GM21423 (cell line): ENCODE results near the gene SKOR1.

Experiments
- ATAC-seq: cut with Tn5 transposase; IDR thresholded peaks from one replicate; pipeline ENCODE4 v1.9.1; 2021; ENCODE audit warnings: mild to moderate bottlenecking, moderate library complexity; ENCODE audit not compliant: unreplicated experiment

The SKOR1 gene

DNA sequence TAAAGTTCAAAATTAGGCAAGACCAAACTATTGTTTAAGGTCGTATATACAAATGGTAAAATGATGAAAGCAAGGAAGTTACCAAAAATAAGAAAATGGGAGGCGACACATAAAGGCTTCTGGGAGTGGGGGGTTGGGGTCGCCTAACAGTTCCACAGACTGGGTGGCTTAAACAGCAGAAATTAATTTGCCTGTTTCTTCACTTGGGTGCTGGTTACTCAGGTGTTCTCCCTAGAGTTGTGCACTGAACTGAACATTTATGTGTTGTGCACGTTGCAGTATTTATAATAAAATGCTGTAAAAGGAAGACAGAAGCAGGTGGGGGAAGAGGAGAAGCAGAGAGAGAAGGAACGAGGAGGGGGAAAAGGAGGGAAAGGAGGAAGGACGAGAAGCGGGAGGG, 25.0 kb downstream of the SKOR1 start:
- no peak for ATAC-seq

DNA sequence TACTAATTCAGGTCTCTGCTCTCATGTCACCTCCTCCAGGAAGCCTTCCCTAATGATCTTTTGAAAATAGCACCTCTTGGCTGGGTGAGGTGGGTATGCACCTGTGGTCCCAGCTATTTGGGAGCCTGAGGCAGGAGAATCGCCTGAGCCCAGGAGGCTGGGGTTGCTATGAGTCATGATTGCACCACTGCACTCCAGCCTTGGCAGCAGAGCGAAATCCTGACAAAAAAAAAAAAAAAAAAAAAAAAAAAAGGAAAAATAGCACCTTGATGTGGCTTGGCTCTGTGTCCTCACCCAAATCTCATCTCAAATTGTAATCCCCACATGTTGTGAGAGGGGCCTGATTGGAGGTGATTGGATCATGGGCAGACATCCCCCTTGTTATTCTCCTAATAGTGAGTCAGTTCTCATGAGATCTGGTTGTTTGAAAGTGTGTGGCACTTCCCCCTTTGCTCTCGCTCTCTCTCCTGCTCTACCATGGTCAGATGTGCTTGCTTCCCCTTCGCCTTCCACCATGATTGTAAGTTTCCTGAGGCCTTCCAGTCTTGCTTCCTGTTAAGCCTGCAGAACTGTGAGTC, 25.8 kb downstream of the SKOR1 start:
- ATAC-seq = no peak

DNA sequence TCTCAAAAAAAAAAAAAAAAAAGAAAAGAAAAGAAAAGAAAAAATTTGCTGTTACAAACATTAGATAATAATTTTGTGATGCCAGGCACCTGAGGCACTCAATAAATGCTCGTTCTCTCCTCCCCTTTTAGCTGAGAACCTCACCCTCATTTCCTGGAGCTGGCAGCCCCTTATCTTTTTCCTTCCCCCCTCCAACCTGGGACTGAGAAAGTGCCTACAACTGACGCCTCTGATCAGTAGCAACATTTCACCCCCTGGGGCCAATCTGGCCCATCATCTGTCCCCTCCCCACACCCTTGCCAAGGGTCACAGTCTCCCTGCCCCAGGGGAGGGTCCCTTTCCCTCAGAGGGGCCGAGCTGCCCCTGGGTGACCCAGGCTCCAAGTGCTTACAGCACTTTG, 27.1 kb downstream of the SKOR1 start:
- no peak for ATAC-seq

DNA sequence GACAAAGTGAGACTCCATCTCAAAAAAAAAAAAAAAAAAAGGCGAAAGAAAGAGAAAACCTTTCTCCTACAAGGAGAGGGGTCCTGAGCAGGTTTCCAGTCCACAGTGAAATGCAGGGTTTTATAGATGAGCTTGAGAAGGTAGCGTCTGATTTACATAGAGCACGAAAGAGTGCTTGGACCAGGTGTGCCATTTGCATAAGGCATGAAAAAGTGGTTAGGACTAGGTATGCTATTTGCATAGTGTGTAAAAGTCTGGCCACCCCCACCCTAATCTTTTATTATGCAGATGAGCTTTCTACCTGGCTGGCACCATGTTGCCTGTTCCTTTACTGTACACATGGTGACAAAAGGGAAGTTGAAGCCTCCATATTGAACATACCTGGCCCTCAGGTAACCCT, 28.1 kb downstream of the SKOR1 start:
- no peak for ATAC-seq

DNA sequence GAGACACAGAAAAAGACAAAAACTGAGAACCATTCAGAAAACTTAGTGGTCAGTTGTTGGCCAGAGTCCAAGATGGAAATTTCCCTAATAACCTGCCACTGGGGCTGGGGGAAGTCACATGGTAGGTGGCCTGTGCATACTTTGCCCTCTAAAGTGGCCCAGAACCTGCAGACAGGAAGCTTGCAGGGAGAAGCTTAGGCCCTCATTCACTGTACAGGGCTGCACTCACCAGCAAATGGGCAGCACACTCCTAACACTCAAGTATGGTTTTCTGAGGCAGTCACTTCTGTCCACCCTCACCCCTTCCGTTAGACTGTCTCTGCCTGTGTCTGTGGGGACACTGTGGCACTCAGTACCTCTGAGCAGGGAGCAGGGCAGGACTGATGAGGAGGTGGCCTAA, 29.0 kb downstream of the SKOR1 start:
- no peak for ATAC-seq

DNA sequence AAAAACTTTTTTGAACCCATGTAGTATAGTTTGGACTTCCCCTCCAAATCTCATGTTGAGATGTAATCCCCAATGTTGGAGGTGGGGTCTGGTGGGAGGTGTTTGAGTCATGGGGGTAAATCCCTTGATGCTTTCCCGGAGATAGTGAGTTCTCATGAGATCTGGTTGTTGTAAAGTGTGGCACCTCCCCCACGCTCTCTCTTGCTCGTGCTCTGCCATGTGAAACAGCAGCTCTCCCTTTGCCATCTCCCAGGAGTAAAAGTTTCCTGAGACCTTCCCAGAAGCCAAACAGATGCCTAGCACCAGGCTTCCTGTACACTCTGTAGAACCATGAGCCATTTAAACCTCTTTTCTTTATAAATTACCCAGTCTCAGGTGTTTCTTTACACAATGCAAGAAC, 30.5 kb downstream of the SKOR1 start:
- no peak for ATAC-seq

DNA sequence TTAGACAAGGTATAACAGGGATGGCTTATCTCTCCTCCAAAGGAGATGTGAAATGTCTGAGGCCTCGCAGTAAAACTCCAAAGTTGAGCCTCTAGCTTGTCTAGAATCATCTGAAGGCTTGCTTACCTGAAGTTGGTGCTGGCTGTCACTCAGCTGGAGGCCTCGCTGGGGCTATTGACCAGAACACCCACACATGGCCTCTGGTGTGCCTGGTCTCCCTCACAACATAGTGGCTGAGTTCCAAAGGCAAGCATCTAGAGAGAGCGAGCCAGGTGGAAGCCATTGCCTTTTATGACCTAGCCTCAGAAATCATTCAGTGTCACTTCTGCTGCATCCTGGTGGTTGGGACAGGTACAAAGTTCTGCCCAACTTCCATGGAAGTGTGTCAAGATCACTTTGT, 31.9 kb downstream of the SKOR1 start:
- no peak for ATAC-seq

DNA sequence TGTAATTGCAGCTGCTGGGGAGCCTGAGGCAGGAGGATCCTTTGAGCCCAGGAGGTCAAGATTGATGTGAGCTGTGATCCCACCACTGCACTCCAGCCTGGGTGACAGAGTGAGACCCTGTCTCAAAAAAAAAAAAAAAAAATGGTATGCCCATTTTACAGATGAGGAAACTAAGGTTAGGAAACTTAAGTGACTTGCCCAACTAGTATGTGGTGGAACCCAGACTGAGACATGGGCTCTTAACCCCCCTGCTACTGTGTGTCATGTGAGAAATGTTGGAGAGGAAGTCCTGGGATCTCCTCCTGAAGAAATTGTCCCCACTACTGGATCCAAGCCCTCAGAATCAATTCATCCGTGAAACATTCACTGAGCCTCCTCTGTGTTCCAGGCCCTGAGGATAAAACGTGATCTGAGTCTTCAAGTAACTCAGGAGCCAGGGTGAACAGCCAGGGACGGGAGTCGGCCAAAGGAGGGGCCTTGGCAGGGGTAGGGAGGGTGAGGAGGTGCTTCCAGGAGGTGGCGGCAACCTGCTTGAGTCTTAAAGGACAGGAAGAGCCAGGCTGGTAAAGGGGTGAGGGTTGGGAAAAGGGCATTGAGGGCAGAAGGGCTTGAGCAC, 34.1 kb downstream of the SKOR1 start:
- ATAC-seq = no peak

DNA sequence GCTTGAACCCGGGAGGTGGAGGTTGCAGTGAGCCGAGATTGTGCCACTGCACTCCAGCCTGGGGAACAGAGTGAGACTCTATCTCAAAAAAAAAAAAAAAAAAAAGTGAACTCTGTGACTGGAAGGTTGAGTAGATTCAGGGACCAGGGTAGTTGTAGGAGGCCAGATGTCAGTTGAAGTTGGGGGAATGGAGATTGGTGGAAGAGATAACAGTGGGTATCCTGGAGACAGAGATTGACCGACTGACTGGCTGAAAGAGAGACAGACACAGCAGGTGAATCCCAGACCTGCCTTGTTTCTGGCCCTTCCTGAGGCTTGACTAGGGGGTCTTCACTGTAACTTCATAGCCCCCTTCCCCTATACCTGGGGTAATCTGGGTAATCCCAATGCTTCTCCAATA, 36.7 kb downstream of the SKOR1 start:
- ATAC-seq = no peak

DNA sequence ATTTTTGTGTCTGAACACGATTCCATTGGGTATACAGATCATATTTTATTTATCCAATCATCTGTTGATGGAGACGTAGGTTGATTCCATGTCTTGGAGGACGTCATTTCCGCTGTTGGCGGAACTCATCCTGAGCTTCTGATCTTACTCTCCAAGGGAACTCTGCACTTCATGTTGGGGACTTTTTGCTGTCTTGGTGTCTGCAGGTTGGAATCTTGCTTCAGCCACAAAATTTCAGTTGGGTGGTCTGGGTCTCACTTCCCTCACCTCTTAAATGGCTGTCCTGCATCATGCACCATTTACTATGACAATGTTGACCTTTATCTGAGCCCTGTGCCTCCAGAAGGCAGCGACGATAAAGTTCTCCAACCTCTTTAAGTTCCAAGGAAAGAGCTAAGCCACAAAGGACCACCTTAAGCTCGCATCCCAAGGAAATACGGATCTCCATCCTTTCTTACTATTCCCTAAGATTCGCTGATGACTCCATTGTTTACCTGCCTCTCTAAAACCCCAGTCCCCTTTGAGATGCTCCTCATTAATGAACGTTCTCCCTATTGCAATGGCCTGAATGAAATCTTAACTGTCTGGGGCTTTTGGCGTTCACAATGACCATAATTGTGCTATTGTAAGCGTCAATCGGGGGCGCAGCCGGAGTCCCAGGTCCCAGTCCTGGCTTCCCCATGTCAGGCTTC, 37.6 kb downstream of the SKOR1 start:
- no peak for ATAC-seq

DNA sequence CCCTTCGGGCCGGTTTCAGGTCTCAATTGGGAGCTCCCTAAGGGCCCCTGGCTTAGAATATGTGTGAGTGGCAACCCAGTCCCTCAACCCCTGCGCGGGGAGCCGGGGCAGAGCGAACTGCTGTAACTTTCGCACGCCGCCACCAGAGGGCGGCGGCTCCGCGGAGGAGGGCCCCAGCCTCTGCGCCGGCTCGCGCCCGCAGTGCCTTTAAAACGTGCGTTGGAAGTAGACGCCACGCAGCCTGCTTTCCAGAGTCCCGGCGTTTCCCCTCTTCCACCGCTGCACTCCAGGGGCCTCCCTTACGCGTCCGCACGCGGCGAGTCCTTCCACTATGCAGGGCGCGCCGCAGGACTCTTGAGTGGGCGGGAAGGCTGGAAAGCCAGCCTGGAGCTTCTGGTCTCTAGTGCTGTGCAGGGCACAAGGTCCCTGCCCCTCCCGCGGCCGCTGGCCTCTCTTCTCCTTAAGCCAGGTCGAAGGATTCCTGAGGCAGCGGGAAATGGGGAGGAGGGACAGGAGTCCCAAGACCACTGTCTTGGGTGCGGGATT, 38.2 kb downstream of the SKOR1 start:
- peak; percentile 66 for ATAC-seq

DNA sequence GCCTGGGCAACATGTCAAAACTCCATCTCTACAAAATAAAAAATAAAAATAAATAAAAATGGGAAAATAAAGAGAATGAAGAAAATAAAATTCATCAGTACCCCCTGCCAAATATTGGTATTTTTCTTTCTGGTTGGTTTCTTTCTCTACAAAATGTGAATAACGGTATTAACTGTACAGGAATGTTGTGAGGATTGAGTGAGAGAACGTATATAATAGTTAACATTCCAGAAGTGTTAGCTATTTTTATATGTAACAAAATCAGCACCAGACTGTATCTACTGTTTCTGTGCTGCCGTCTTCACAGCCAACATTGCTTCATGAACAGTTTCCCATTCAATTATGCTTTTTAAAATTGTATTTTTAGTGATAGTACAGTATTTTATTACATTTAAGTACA, 40.0 kb downstream of the SKOR1 start:
- no peak for ATAC-seq

DNA sequence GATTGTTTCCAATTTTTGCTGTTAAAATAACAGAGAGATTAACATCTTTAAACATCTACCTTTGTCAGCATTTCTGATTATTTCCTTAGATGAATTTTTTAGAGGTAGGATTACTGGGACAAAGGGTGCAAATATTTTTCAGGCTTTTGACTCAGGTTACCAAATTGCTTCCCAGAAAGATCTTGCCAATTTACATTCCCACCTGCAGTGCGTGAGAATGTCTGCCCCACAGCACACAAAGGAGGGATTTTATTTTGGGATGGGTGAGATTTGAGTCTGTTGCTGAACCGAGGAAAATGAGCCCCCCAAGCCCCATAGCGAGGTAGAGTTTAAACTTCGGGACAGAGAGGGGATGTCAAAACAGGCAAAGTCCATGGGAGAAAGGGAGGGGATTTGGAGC, 40.5 kb downstream of the SKOR1 start:
- no peak for ATAC-seq

DNA sequence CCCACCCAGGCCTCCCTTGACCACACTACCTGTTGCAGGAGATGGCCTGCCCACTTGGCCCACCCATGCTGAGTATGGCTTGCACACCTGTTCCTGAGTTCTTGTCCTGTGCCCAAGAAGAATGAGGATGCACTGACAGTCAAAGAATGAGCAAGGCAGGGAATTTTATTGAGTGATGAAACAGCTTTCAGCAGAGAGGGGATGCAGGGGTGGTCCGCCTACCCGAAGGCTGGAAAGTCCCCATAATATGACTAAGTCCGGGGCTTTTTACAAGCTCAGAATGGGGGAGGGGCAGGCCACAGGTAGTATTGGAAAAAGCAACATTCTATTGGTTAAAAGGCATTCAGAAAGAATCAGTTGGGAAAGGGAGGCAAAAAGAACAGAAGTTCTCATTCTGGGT, 44.4 kb downstream of the SKOR1 start:
- ATAC-seq = no peak

DNA sequence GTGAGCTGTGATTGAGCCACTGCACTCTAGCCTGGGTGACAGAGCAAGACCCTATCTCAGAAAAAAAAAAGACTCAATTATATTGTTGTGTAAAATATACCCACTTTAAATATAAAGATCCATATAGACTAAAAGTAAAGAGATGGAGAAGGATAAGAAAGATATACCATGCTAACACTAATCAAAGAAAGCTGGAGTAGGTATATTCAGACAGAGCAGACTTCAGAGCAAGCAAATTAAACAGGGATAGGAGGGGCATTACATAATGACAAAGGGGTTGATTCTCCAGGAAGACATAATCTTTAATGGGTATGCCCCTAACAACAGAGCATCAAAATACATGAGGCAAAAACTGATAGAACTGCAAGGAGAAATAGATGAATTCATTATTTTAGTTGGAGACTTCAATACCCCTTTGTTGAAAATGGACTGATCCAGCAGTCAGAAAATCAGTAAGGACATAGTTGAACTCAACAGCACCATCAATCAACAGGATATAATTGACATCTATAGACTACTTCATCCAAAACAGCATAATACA, 45.6 kb downstream of the SKOR1 start:
- ATAC-seq = no peak

DNA sequence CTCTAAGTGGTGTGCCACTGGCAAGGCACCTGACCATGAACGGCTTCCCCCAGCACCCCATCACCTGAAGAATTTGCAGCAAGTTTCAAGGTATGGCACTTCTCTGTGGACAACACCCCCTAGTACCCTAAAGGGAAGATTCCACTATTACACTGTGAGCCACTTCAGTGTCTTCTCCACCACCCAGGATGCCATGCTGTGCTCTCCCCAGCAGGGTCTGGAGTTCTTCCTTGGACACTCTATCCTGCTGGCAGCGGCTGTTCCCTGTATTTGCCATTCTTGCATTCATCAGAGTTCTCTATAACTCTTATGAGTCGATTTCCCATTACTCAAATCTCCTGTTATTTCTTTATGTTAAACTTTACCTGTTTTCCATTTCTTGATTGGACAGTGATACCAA, 48.5 kb downstream of the SKOR1 start:
- no peak for ATAC-seq

DNA sequence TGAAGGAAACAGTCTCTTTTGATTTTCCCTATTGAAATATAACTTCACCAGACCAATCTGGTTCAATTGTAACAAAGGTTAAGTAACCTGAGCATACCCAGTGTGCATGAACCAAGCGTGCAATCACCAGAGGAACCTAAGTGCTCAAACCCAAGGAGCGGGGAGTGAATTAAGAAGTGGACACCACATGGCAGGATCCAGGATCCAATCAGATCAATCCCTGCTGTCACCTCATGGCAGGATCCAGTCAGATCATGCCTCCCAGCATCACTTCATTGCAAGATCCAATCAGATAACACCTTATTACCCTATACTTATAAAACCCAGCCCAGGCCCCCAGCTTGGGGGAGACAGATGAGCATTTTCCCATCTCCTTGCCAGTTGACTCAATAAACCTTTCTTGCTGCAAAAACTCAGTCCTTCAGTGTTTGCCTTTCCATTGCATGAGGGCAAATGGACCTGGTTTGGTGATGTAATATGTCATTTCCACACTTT, 53.5 kb downstream of the SKOR1 start:
- no peak for ATAC-seq

DNA sequence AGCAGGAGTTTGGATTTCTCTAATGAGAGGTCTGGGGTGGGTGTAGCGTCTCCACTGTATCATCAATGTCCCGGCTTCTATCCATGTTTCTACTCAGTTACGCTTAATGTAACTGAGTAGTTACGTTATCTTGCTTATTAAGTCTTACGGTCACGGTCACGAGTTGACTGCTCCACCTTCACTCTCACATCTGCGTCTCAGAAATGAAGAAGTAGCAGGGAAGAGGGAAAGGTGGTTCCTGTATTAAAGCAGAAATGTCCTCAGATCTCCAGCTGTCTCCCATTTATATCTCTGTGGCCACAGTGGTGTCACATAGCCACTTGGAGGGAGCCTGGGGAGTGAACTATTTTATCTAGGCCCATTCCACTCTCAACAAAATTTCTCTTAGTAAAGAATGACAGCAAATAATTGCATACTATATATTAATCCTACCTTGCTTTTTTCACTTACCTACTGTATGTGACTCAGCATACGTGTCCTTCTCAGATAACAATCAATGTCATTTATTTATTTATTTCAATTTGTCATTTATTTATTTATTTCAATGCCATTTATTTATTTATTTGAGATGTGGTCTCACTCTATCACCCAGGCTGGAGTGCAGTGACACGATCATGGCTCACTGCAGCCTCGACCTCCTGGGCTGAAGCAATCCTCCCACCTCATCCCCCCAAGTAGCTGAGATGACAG, 54.3 kb downstream of the SKOR1 start:
- ATAC-seq = no peak

DNA sequence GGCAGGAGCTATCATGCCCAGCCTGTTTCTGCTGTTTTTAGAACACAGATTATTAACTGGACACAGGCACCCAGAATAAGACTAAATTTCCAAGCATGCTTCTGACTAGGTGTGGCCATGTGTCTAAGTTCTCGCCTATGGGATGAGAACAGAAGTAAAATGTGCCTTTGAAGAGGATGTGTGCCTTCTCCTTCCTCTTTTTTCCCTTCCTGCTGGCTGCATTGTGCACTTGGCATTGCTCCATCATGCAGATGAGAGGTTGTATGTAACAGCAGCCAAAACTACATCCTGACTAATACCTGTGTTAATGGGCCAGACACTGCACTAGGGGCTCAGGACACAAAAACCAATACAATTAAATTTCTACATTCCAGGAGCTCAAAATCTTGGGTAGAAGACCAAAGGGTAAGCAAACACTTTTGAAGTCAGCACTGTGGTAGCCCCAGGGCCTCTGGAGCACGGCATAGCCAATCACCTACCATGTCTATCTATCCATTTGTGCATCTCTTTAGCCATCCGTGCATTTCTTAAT, 55.4 kb downstream of the SKOR1 start:
- no peak for ATAC-seq

DNA sequence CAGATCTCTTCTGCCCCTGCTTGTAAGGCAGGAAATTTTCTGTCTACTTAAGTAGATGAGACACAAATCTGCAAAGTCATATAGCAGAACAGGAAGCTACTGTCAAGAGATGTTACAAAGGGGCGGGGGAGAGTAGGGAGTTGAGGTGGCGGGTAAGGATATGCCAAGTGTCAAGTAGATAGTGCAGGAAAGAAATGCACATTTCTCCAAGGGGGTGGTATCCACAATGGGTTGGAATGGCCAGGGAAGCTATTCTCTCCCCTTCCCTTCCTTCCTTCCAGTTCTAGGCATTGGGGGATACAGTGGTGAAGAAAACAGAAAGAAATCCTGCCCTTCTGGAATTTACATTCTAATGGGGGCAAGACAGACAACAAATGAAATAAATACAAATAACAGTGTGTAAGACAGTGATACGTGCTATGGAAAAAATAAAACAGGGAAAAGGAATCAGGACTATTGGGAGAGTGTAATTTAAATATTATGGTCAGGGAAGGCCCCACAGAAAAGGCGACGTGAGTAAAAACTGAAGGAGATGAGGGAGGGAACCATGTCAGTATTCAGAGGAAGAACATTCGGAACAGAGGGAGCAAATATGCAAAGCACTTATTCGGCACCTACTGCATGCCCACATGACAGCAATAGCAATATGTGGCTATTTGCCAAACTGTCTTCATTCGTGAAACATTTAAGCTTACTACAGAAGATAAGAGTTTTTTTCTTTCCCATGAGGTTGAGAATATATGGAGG, 57.4 kb downstream of the SKOR1 start:
- no peak for ATAC-seq
